ENCODE data around the gene ARHGAP33. TPM values are rescaled to one million over a fixed set of nuclear protein-coding genes. Genes with fewer than 3 reads are reported as not detected.

Gene ARHGAP33, protein sequence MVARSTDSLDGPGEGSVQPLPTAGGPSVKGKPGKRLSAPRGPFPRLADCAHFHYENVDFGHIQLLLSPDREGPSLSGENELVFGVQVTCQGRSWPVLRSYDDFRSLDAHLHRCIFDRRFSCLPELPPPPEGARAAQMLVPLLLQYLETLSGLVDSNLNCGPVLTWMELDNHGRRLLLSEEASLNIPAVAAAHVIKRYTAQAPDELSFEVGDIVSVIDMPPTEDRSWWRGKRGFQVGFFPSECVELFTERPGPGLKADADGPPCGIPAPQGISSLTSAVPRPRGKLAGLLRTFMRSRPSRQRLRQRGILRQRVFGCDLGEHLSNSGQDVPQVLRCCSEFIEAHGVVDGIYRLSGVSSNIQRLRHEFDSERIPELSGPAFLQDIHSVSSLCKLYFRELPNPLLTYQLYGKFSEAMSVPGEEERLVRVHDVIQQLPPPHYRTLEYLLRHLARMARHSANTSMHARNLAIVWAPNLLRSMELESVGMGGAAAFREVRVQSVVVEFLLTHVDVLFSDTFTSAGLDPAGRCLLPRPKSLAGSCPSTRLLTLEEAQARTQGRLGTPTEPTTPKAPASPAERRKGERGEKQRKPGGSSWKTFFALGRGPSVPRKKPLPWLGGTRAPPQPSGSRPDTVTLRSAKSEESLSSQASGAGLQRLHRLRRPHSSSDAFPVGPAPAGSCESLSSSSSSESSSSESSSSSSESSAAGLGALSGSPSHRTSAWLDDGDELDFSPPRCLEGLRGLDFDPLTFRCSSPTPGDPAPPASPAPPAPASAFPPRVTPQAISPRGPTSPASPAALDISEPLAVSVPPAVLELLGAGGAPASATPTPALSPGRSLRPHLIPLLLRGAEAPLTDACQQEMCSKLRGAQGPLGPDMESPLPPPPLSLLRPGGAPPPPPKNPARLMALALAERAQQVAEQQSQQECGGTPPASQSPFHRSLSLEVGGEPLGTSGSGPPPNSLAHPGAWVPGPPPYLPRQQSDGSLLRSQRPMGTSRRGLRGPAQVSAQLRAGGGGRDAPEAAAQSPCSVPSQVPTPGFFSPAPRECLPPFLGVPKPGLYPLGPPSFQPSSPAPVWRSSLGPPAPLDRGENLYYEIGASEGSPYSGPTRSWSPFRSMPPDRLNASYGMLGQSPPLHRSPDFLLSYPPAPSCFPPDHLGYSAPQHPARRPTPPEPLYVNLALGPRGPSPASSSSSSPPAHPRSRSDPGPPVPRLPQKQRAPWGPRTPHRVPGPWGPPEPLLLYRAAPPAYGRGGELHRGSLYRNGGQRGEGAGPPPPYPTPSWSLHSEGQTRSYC
- total RNA-seq (1 to 10 TPM in 3 of 4 donors, under 1 TPM in 1; 0.68 to 4.0 (median 2.2) TPM), polyA plus RNA-seq (1 to 10 TPM in 2 of 3 donors, under 1 TPM in 1; 0.96 to 1.4 (median 1.3) TPM)
- long read RNA-seq, donor 1 = 0 reads
- long read RNA-seq, donor 2, partial matches to known transcripts = 0 of 1 reads
- long read RNA-seq, donor 2, other reads (novel, unspliced or antisense) = 1 of 1 reads

DNA sequence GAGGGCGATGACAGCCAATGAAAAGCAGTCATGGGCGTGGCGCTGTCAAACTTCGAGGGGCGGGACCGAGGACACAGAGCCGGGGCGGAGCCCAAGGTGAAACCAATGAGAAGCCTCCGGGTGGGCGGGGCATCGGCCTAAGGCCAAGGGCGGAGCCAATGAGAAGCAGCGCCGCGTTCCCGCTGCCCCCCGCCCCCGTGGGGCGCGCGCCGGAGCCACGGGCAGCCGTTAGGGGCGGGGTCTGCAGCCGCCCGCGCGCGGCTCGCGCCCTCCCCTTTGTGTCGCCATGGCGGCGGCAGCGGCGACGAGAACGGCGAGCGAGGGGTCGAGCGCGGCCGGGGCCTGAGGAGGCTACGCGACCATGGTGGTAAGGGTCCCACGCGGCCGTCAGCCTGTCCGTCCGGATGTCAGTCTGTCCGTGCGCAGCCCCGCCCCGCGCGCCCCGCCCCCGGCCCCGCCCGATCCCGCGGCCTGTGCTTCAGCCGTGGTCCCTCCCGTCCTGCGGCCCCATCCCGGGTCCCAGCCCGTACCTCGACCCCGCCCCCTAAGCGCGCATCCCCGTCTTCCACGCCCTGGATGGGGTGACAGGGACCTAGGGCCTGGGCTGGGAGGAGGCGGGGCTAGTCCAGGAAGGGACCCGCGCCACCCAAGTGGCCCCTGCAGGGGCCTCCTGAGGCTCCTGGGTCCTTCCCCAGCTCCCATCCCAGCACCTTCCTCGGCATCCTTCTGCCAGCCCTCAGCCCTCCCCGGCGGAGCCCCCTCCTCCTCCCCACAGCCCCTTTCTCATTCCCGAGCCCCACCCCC lies at the start of gene ARHGAP33:
ARHGAP33 (plus strand) TSS at position 267 of the 804 bp plus-strand sequence; CDS start at position 362, 95 bp downstream.
- H3K36me3 ChIP-seq (ENCODE audit: insufficient read depth in 1 of 2, low read depth in 1 of 2) = peaks cover 0 to 19% of the 10 kb centered on the region in 2 donors
- H3K27ac ChIP-seq = peak within 1 kb of the TSS; percentile 30
- DNase-seq (peak; percentile 99 to 100), ATAC-seq (peak; percentile 98 to 100 (median 99))
- intact Hi-C loops (cut with DNase I) = no loop called here
- no peak for TF ChIP-seq CTCF (IDR thresholded peaks at IDR 0.05)
- 0 to 1% (median 0%) methylated on average over 42 to 82 of the region's 82 CpGs for WGBS, 3 donors
- H3K4me1 ChIP-seq = peaks cover 7% of the 10 kb centered on the region
- no peaks in the 10 kb centered on the region for H3K9me3 ChIP-seq
- peak within 1 kb of the TSS; percentile 95 for H3K4me3 ChIP-seq
- H3K27me3 ChIP-seq (ENCODE audit: insufficient read depth in 3 of 3, low read length in 2 of 3) = no peaks in the 10 kb centered on the region

DNA sequence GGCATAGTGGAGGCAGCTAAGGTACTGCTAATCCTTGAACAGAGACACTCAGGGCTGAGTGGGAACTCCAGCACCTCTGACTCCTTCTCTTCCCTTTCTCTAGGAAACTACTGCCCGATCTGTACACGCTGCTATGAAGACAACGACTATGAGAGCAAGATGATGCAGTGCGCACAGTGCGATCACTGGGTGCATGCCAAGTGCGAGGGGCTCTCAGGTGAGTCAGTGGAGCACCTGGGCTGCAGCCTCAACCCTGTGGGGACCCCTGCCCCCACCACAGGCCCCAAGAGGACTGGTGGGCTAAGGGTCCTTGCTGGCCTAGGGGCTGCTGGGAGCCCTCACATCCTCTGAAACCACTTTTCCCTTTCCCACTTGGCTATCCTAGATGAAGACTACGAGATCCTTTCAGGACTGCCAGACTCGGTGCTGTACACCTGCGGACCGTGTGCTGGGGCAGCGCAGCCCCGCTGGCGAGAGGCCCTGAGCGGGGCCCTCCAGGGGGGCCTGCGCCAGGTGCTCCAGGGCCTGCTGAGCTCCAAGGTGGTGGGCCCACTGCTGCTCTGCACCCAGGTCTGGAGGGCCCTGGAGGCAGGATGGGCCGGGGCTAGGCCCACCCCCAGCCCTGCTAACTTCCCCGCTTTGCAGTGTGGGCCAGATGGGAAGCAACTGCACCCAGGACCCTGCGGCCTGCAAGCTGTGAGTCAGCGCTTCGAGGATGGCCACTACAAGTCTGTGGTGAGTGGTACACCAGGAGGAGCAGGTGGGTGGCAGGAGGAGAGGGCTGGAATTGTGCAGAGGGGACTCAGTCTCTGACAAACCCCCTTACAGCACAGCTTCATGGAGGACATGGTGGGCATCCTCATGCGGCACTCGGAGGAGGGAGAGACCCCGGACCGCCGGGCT lies 48.1 kb upstream of the ARHGAP33 start:
- Histone ChIP-seq H3K4me1 (no peaks in the 10 kb centered on the region), H3K4me3 (no peak overlapping the region), H3K27ac (no peak overlapping the region), H3K36me3 (ENCODE audit: insufficient read depth in 1 of 2, low read depth in 1 of 2) (peaks cover 19 to 100% of the 10 kb centered on the region in 2 donors), H3K9me3 (no peaks in the 10 kb centered on the region), H3K27me3 (ENCODE audit: insufficient read depth in 3 of 3, low read length in 2 of 3) (no peaks in the 10 kb centered on the region)
- DNase-seq (no peak), ATAC-seq (no peak)
- WGBS, 3 donors = 91 to 93% (median 92%) methylated on average over 25 of the region's 25 CpGs
- intact Hi-C loops (cut with DNase I) = no loop called here
- no peak for TF ChIP-seq CTCF (IDR thresholded peaks at IDR 0.05)

DNA sequence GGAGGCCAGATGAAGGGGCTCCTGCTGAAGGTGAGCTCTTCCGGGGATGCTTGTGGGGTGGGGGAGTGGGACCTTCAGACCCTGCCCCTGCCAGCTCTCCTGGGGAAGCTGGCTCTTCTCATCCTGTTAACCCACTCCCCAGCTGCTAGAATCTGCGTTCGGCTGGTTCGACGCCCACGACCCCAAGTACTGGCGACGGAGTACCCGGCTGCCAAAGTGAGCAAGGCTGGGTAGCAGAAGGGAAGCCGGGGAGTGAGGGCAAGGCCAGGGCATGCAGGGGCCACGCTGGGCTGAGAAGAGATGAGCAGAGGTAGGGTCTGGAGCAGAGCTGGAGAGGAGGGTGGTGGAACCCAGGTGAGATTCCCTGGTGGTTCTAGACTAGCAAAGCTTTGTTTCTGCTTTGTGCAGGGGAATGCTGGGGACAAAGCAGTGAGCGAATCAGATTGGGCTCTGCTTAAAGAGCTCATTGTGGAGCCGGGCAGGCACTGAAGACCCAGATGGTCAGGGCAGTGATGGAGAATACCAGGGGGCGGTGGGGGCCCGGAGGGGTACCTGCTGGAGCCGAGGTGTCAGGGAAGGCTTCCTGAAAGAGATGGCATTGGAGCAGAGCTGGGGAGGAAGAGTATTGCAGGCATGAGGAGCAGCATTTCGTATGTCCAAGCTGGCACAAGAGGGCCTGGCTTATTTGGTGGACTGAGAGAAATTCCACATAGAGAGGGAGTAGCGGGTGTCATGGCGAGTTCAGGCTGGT lies 47.2 kb upstream of the ARHGAP33 start:
- Histone ChIP-seq H3K27me3 (ENCODE audit: insufficient read depth in 3 of 3, low read length in 2 of 3) (no peaks in the 10 kb centered on the region), H3K9me3 (no peaks in the 10 kb centered on the region), H3K36me3 (ENCODE audit: insufficient read depth in 1 of 2, low read depth in 1 of 2) (peaks cover 19 to 99% of the 10 kb centered on the region in 2 donors), H3K4me1 (no peaks in the 10 kb centered on the region), H3K27ac (no peak overlapping the region), H3K4me3 (no peak overlapping the region)
- 90 to 94% (median 93%) methylated on average over 19 of the region's 19 CpGs for WGBS, 3 donors
- ATAC-seq (no peak), DNase-seq (no peak)
- TF ChIP-seq CTCF (IDR thresholded peaks at IDR 0.05) = no peak
- intact Hi-C loops (cut with DNase I) = no loop called here
